Measurements from ENCODE around the gene CDC42BPG.
"Not testable (repeated sequence)": the region's sequence is repeated elsewhere in the genome, so short reads cannot be mapped to it uniquely, and the experiment has no call there.

CDC42BPG gene

DNA sequence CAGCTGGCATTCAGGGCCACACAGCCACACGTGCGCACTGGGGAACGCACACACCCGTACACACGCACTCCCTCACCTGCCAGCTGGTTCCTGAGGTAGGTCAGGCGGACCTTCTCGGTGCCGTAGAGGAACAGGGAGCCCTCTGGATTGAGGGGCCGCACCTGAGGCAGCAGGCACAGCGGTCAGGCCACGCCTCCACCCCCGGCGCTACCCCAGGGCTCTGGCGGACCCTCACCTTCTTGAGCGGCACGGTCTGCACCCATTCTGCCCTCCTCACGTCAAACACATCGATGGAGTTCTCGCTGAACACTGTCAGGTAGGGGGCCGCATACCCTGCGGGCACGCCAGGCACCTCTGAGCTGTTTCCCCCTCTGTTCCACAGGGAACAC lies 17.0 kb downstream of the CDC42BPG start:
- no peak for DNase-seq
- H3K9me3 Mint-ChIP-seq = no peaks in the 10 kb centered on the region
- ATAC-seq = no peak
- no peaks in the 10 kb centered on the region for H3K4me1 Mint-ChIP-seq
- no peak overlapping the region for H3K4me3 Mint-ChIP-seq
- no peak overlapping the region for H3K27ac Mint-ChIP-seq
- no peaks in the 10 kb centered on the region for H3K27me3 Mint-ChIP-seq

DNA sequence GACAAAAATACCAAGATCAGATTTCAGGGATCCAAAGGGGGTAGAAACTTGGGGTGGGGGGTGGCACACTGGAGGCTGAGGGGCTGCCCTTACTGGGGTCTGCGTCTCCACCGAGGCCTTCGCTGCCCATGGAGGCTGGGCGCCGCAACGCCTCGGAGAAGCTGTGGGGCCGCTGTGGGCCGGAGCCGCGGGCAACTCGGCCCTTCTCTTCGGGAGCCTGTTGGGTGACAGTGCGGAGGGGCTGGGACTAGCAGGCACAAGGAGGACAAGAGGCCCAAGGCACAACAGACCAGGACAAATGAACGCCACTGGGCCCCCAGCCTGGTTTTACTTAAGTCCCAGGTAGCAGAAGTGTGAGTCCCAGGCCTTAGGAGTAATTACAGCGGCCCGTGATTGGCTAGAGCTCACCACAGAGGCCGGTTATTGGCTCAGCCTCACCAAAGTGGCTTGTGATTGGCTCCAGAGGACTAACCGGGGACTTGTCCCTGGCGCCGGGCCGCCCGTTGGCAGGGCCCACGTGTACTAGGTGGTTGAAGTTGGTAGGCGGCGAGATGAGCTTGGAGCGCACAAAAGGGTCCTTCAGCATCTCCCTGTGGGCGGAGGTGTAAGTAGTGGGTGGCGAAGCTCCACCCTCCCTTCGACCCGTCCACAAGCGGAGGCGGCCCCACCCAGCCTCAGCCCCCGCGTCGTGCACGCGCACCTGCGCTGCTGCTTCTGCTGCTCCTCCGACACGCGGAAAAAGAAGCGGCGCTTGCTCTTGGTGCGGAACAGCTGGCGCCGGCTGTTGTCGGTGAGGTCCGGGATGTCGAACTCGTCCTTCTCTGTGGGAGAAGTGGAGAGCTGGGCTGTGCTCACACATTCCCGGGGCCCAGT lies 17.6 kb downstream of the CDC42BPG start:
- DNase-seq = no peak
- no peak overlapping the region for H3K4me3 Mint-ChIP-seq
- H3K4me1 Mint-ChIP-seq = no peaks in the 10 kb centered on the region
- no peaks in the 10 kb centered on the region for H3K27me3 Mint-ChIP-seq
- peak overlapping the region in 1 of 2 donors; percentile 41 for H3K27ac Mint-ChIP-seq
- no peak for ATAC-seq
- no peaks in the 10 kb centered on the region for H3K9me3 Mint-ChIP-seq

DNA sequence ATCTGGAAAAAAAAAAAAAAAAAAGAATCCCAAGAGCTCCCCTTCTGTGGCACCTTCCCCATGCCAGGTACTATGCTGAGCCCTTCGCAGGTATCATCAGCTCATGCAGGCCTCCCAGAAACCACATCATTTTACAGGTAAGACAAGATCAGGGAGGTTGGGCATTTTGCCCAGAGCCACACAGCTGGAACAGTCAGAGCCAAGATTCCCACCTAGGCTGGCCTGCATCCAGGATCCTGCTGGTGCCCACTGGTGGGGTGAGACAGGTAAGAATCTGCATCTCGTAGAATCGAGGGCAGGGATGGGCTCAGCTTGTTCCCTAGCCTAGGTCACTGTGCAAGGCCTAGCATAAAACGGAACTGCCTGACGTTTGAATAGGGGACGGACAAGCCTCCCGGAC lies 18.4 kb downstream of the CDC42BPG start:
- Mint-ChIP-seq H3K27ac (peak overlapping the region in 1 of 2 donors; percentile 41), H3K27me3 (no peaks in the 10 kb centered on the region), H3K4me3 (no peak overlapping the region), H3K9me3 (no peaks in the 10 kb centered on the region), H3K4me1 (no peaks in the 10 kb centered on the region)
- DNase-seq = no peak
- ATAC-seq = no peak

DNA sequence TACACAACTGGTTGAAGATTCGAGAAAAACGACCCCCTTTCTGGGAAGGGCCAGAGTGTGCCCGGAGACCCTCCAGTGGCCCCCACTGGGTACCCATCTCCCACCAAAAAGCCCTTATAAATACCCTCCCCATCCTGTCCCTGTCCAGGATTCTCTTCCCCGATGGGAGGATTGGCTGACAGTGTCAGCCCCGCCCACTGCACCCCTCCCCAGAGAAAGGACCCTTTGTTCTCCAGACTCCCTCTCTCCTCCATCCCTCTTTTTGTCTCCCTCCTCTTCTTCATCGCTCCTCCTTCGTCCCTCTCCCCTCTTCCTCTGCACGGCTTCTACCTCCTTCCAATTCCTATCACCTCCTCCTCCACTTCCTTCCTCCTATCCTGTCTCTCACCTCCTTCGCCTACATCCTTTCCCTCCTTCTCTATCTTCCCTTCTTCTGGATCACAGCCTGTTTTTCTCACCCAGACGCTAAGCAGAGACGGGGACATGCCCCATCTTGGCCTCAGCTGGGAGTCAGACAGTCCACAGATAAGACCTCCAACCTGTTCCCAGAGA lies 20.8 kb downstream of the CDC42BPG start:
- Mint-ChIP-seq H3K9me3 (no peaks in the 10 kb centered on the region), H3K4me1 (no peaks in the 10 kb centered on the region), H3K27me3 (no peaks in the 10 kb centered on the region), H3K4me3 (no peak overlapping the region), H3K27ac (no peak overlapping the region)
- DNase-seq = no peak
- no peak for ATAC-seq

DNA sequence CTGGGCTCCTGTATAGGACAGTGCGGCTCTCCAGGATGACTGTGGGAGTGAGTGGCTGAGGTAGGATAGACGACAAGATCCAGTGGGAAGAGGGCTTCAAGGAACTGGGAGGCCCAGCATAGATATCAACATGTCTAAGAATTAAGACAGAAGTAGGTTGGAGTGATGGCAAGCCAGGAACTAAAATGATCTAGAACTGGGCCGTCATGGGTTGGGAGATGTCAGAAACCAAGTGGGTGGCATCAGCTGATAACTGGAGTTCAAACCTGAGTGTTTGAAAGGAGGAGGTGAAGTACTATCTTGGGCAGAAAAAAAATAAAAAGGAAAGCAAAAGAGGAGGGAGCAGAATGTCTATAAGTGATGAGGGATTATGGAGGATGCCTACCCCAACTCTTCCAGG lies 27.0 kb downstream of the CDC42BPG start:
- no peaks in the 10 kb centered on the region for H3K4me1 Mint-ChIP-seq
- DNase-seq (no peak), ATAC-seq (no peak)
- no peaks in the 10 kb centered on the region for H3K27me3 Mint-ChIP-seq
- H3K4me3 Mint-ChIP-seq = no peak overlapping the region
- H3K9me3 Mint-ChIP-seq = no peaks in the 10 kb centered on the region
- H3K27ac Mint-ChIP-seq = peak overlapping the region in 1 of 2 donors; percentile 61

DNA sequence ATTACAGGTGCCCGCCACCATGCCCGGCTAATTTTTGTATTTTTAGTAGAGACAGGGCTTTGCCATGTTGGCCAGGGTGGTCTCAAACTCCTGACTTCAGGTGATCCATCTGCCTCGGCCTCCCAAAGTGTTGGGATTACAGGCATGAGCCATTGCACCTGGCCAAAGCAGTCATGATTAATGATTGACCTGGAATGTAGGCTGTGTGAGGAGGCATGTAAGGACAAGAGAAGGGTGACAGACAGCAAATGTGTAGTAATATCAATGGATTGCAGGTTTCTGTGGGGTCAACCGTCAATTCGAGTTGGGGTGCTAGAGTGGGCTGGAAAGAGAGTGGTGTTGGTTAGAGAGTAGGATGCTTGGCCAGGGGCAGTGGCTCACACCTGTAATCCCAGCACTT lies 29.0 kb downstream of the CDC42BPG start:
- not testable (repeated sequence) for H3K27ac Mint-ChIP-seq, ATAC-seq, H3K4me1 Mint-ChIP-seq, H3K27me3 Mint-ChIP-seq, H3K9me3 Mint-ChIP-seq, H3K4me3 Mint-ChIP-seq, DNase-seq

DNA sequence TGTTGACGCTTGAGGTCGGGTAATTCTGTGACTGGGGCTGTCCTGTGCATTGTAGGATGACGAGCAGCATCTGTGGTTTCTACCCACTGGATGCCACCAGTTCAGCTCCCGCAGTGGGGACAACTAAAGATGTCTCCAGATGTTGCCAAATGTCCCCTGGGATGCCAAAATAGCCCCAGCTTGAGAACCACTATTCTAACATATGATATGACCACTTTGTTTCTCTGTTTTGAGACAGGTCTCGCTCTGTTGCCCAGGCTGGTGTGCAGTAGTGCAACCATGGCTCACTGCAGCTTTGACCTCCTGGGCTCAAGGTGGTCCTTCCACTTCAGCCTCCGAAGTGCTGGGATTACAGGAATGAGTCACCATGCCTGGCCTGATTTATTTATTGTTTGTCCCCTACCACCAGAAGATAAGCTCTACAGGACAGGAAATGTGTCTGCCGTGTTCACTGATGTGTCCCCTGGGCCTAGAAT lies 29.7 kb downstream of the CDC42BPG start:
- ATAC-seq (no peak), DNase-seq (no peak)
- peaks cover 13% of the 10 kb centered on the region for H3K4me1 Mint-ChIP-seq
- no peak overlapping the region for H3K4me3 Mint-ChIP-seq
- H3K27ac Mint-ChIP-seq = no peak overlapping the region
- H3K27me3 Mint-ChIP-seq = no peaks in the 10 kb centered on the region
- H3K9me3 Mint-ChIP-seq = no peaks in the 10 kb centered on the region

DNA sequence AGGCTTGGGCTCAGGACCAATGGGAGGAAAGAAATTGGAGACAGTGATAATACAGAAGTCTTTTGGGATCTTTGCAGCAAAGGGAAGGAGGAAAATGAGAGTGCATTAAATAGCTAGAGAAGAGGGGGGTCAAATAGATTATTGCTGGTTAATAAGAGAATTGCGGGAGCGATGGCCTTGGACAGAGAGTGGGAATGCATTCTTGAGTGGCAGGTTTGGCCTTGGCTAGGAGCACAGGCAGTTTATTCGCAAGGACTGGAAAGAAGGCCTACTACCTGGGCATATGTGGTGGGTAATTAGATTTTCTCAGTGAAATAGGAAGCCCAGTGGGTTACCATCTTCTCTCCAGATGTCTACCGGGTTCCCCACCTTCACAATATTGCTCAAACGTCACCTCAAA lies 30.6 kb downstream of the CDC42BPG start:
- H3K27me3 Mint-ChIP-seq = no peaks in the 10 kb centered on the region
- H3K9me3 Mint-ChIP-seq = no peaks in the 10 kb centered on the region
- no peak overlapping the region for H3K4me3 Mint-ChIP-seq
- H3K27ac Mint-ChIP-seq = no peak overlapping the region
- DNase-seq (no peak), ATAC-seq (no peak)
- peaks cover 22% of the 10 kb centered on the region for H3K4me1 Mint-ChIP-seq

DNA sequence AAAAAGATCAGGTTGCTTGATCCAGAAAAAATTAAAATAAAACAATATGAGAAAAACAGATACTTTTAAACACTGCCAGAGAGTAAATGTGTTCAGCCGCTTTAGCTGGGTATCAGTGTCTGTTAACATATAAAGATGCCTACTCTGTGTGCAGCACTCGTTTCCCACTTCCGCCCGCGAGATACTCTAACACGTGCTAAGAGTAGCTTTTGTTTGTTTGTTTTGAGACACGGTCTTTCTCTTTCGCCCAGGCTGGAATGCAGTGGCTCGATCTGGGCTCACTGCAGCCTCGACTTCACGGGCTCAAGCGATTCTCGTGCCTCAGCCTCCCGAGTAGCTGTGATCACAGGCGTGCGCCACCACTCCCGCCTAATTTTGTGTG lies 33.6 kb downstream of the CDC42BPG start:
- ATAC-seq (peak; percentile 53), DNase-seq (no peak)
- H3K27me3 Mint-ChIP-seq = no peaks in the 10 kb centered on the region
- peaks cover 50% of the 10 kb centered on the region for H3K4me1 Mint-ChIP-seq
- no peaks in the 10 kb centered on the region for H3K9me3 Mint-ChIP-seq
- peak overlapping the region; percentile 95 for H3K27ac Mint-ChIP-seq
- H3K4me3 Mint-ChIP-seq = peak overlapping the region; percentile 99 to 100

DNA sequence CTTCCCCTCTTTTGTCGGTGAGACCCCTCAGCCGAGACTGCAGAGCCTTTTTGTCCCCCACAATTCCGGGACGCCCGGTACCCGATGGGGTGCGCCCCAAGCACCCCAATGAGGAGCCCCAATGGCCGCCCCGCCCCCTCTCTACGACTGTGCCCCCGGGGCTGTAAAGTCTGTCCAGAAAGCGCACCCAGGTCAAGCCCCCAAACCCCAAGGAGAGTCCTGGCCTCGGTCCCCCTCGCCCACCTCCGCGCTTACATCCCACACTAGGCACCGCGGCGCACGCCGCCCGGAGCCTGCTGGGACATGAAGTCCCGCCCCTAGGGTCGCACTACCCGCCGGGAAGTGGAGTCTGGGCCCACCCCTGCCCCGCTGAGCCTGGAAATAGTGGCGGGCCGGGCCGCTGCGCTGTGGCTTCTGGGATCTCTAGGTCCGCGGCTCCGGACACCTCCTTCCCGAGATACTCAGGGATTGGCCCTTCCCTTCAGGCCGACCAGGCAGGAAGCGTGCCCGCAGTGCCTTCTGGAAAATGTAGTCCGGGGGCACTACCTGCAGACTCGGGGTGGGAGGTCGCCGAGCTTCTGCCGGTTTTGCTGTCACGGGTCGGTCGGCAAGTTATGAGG lies 34.1 kb downstream of the CDC42BPG start, which contains the start of gene MEN1:
Gene MEN1 (minus strand): TSS at position 281 of the 620 bp plus-strand sequence. CDS start 442 bp downstream, outside the sequence.
- ATAC-seq = peak; percentile 94
- H3K9me3 Mint-ChIP-seq = no peaks in the 10 kb centered on the region
- peak within 1 kb of the TSS; percentile 99 to 100 for H3K4me3 Mint-ChIP-seq
- H3K27ac Mint-ChIP-seq = peak within 1 kb of the TSS; percentile 95
- peaks cover 55% of the 10 kb centered on the region for H3K4me1 Mint-ChIP-seq
- peak; percentile 79 to 85 for DNase-seq
- H3K27me3 Mint-ChIP-seq = no peaks in the 10 kb centered on the region

DNA sequence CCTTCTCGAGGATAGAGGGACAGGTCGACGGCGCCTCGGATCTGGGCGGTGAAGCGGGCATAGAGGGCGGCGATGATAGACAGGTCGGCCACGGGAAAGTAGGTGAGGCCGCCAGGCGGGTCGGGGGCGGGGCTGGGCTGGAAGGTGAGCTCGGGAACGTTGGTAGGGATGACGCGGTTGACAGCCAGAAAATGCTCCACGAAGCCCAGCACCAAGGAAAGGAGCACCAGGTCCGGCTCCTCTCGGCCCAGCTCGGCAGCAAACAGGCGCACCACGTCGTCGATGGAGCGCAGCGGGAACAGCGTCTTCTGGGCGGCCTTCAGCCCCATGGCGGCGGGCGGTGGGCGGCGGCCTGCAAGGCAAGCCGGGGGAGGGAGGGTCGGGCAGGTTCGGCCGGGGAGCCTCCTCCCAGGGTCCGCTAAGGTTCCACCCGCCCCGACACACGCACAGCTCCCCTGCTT lies 34.6 kb downstream of the CDC42BPG start:
- Mint-ChIP-seq H3K27ac (peak overlapping the region; percentile 95), H3K4me3 (peak overlapping the region; percentile 99 to 100), H3K9me3 (no peaks in the 10 kb centered on the region), H3K27me3 (no peaks in the 10 kb centered on the region), H3K4me1 (peaks cover 55% of the 10 kb centered on the region)
- DNase-seq = no peak
- ATAC-seq = peak; percentile 37

DNA sequence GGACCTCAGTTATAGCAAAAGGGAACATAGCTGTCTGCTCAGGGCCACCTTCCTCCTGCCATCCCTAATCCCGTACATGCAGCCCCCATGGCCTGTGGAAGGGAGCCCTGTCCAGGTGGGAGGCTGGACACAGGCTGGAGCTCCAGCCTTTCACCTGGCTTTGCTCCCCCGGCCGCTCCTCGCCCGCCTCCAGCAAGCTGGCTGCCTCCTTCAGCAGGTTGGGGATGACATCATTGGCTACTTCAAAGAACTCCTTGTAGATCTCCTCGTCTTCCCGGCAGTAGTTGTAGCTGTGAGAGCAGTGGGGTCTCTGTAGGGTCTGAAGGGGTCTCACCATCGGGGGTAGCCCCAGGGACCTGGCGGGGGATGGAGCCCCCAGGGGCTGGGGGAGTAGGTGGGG lies 39.0 kb downstream of the CDC42BPG start:
- peaks cover 80% of the 10 kb centered on the region for H3K4me1 Mint-ChIP-seq
- DNase-seq = no peak
- no peak for ATAC-seq
- no peaks in the 10 kb centered on the region for H3K27me3 Mint-ChIP-seq
- H3K4me3 Mint-ChIP-seq = no peak overlapping the region
- H3K27ac Mint-ChIP-seq = no peak overlapping the region
- H3K9me3 Mint-ChIP-seq = no peaks in the 10 kb centered on the region

DNA sequence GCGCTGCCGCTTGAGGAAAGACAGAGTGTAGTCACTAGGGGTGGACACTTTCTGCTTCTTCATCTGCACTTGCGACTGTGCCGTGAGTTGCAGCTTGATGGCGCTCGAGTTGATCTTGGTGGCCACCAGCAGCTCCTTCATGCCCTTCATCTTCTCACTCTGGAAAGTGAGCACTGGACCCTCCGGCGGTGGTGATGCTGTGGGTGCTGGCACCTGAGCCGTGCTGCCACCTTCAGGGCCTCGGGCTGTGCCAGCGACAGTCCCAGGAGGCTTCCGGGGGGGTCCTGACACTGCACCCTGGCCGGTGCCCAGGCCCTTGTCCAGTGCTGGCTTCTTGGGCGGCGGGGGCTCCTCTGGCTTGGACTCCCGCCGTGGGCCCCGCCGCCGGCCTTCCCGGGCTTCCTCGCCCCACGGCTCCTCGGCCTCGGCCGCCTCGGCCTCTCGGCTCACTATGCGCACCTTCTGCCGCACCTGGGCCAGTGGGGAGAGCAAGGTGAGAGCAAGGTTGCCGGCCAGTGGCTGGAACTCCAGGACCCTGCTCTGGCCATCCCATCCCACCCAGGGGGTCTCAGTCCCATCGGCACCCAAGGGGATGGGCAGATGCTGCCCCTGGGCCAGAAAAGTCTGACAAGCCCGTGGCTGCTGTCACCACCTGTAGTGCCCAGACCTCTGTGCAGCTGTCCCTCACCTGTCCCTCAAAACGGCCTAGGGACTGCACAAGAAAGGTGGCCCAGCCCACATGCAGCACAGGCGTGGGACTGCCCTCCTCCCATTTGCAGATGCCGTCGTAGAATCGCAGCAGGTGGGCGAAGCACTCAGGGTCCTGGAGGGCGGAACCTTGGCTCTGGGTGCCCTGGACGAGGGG lies 39.9 kb downstream of the CDC42BPG start:
- DNase-seq = no peak
- no peaks in the 10 kb centered on the region for H3K9me3 Mint-ChIP-seq
- H3K27me3 Mint-ChIP-seq = no peaks in the 10 kb centered on the region
- H3K4me1 Mint-ChIP-seq = peaks cover 77% of the 10 kb centered on the region
- ATAC-seq = no peak
- H3K27ac Mint-ChIP-seq = no peak overlapping the region
- H3K4me3 Mint-ChIP-seq = peak overlapping the region; percentile 90

DNA sequence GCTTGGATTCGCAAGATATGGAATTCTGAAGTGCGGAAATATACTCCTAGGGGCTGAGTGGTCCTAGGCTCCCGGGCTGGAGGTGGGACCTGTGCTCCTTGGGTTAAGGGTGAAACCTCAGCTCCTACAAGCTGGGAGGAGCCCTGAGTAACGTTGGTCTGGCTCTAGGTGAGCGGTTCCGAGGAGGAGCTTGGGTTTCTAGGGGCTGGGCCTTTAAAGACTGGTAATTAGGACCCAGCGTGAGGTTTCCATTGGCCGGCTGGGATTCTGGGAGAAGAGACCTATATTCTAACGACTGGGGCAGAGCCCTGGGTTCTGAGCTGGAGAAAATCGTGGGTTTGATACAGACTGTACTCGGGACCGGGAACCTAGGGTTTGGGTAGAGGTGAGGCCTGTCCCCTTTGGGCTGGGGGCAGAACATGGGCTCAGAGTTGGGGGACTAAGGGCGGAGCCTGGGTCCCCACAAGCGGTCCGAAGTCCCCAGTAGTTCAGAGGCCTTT lies 40.6 kb downstream of the CDC42BPG start:
- ATAC-seq = no peak
- no peak for DNase-seq
- Mint-ChIP-seq H3K27me3 (no peaks in the 10 kb centered on the region), H3K4me3 (peak overlapping the region; percentile 90), H3K9me3 (no peaks in the 10 kb centered on the region), H3K27ac (peak overlapping the region; percentile 95 to 97), H3K4me1 (peaks cover 75% of the 10 kb centered on the region)

All from stimulated activated naive CD8-positive, alpha-beta T cell treated with anti-CD3 and anti-CD28 coated beads, Interleukin-15, amount 100 ng/mL, for 72 hours (primary cell).